Ishikawa (cell line): Measurements from ENCODE around the gene PIK3IP1.

ENCODE experiments used
- CEBPB ChIP-seq: IDR thresholded peaks from 2 replicates; pipeline ENCODE4 v1.6.1; 2012
- CREB1 ChIP-seq: IDR thresholded peaks from 2 replicates; pipeline ENCODE4 v1.6.1; 2012; ENCODE audit warnings: low read depth
- EGR1 ChIP-seq: IDR thresholded peaks from 2 replicates; pipeline ENCODE4 v1.6.1; 2012
- EP300 ChIP-seq: IDR thresholded peaks from 2 replicates; pipeline ENCODE4 v1.6.1; 2012; ENCODE audit warnings: borderline replicate concordance
- FOXM1 ChIP-seq: IDR thresholded peaks from 2 replicates; pipeline ENCODE4 v1.6.1; 2012; ENCODE audit warnings: low read depth, borderline replicate concordance
- NFIC ChIP-seq: IDR thresholded peaks from 2 replicates; pipeline ENCODE4 v1.6.1; 2012
- RAD21 ChIP-seq: IDR thresholded peaks from 2 replicates; pipeline ENCODE4 v1.6.1; 2012; ENCODE audit warnings: low read depth
- TAF1 ChIP-seq: IDR thresholded peaks from 2 replicates; pipeline ENCODE4 v1.6.1; 2012; ENCODE audit warnings: low read depth, mild to moderate bottlenecking
- TCF12 ChIP-seq: IDR thresholded peaks from 2 replicates; pipeline ENCODE4 v1.6.1; 2012; ENCODE audit warnings: low read depth
- TEAD4 ChIP-seq: IDR thresholded peaks from 2 replicates; pipeline ENCODE4 v1.6.1; 2012
- YY1 ChIP-seq: IDR thresholded peaks from 2 replicates; pipeline ENCODE4 v1.6.1; 2012; ENCODE audit warnings: low read depth
- ZBTB7A ChIP-seq: IDR thresholded peaks from 2 replicates; pipeline ENCODE4 v1.6.1; 2012; ENCODE audit warnings: low read depth
- TF ChIP-seq, protein P1 (sequence below): IDR thresholded peaks from 2 replicates; pipeline ENCODE4 v1.6.1; 2012
- TF ChIP-seq, protein P2 (sequence below): IDR thresholded peaks from 2 replicates; pipeline ENCODE4 v1.6.1; 2012; ENCODE audit warnings: low read depth, mild to moderate bottlenecking
- TF ChIP-seq, protein P3 (sequence below): IDR thresholded peaks from 2 replicates; pipeline ENCODE4 v1.6.1; 2012

Gene PIK3IP1

GRCh38 chr22:31263896-31264640 lies 28.2 kb downstream of the PIK3IP1 start:
- TF ChIP-seq, protein P1, sequence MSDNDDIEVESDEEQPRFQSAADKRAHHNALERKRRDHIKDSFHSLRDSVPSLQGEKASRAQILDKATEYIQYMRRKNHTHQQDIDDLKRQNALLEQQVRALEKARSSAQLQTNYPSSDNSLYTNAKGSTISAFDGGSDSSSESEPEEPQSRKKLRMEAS: no peak
- TF ChIP-seq ZBTB7A (no peak), CEBPB (no peak), TCF12 (no peak), EP300 (no peak), TEAD4 (no peak), NFIC (no peak), FOXM1 (no peak), CREB1 (no peak), TAF1 (no peak)
- TF ChIP-seq, protein P2, sequence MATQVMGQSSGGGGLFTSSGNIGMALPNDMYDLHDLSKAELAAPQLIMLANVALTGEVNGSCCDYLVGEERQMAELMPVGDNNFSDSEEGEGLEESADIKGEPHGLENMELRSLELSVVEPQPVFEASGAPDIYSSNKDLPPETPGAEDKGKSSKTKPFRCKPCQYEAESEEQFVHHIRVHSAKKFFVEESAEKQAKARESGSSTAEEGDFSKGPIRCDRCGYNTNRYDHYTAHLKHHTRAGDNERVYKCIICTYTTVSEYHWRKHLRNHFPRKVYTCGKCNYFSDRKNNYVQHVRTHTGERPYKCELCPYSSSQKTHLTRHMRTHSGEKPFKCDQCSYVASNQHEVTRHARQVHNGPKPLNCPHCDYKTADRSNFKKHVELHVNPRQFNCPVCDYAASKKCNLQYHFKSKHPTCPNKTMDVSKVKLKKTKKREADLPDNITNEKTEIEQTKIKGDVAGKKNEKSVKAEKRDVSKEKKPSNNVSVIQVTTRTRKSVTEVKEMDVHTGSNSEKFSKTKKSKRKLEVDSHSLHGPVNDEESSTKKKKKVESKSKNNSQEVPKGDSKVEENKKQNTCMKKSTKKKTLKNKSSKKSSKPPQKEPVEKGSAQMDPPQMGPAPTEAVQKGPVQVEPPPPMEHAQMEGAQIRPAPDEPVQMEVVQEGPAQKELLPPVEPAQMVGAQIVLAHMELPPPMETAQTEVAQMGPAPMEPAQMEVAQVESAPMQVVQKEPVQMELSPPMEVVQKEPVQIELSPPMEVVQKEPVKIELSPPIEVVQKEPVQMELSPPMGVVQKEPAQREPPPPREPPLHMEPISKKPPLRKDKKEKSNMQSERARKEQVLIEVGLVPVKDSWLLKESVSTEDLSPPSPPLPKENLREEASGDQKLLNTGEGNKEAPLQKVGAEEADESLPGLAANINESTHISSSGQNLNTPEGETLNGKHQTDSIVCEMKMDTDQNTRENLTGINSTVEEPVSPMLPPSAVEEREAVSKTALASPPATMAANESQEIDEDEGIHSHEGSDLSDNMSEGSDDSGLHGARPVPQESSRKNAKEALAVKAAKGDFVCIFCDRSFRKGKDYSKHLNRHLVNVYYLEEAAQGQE: no peak
- TF ChIP-seq, protein P3, sequence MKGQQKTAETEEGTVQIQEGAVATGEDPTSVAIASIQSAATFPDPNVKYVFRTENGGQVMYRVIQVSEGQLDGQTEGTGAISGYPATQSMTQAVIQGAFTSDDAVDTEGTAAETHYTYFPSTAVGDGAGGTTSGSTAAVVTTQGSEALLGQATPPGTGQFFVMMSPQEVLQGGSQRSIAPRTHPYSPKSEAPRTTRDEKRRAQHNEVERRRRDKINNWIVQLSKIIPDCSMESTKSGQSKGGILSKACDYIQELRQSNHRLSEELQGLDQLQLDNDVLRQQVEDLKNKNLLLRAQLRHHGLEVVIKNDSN: no peak

DNA sequence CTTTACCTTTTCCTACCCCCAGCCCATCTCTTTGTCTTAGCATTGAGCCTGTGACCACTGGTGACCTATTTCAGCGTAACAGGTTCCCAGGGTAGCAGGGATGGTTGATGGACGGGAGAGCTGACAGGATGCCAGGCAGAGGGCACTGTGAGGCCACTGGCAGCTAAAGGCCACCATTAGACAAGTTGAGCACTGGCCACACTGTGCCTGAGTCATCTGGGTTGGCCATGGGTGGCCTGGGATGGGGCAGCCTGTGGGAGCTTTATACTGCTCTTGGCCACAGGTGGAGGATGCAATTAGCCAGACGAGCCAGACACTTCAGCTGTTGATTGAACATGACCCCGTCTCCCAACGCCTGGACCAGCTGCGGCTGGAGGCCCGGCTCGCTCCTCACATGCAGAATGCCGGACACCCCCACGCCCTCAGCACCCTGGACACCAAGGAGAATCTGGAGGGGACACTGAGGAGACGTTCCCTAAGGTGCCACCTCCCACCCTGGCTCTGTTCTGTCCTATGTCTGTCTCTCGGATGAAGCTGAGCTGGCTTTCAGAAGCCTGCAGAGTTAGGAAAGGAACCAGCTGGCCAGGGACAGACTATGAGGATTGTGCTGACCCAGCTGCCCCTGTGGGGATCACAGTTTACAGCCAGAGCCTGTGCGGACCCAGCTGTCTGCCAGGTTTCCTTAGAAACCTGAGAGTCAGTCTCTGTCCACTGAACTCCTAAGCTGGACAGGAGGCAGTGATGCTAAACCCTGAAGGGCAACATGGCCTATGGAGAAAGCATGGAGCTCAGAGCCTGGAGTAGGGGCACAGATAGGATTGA lies 29.8 kb downstream of the PIK3IP1 start:
- TF ChIP-seq TCF12 (no peak), TAF1 (no peak), CEBPB (no peak), FOXM1 (no peak), NFIC (no peak), CREB1 (no peak), ZBTB7A (no peak), EGR1 (no peak), EP300 (no peak), YY1 (no peak), RAD21 (no peak), TEAD4 (no peak)
- TF ChIP-seq, protein P3: no peak
- TF ChIP-seq, protein P2: no peak
- TF ChIP-seq, protein P1: no peak

- TF ChIP-seq NFIC (no peak), EP300 (no peak), CEBPB (no peak), RAD21 (no peak), FOXM1 (no peak), EGR1 (no peak), CREB1 (no peak), TCF12 (no peak), ZBTB7A (no peak), YY1 (no peak), TAF1 (no peak), TEAD4 (no peak)
- TF ChIP-seq, protein P1: no peak
- TF ChIP-seq, protein P3: no peak
- TF ChIP-seq, protein P2: no peak
Observed at GRCh38 chr22:31260474-31260856, 31.8 kb downstream of the PIK3IP1 start.
